ENCODE results near the gene WEE1. TPM values are rescaled to one million over a fixed set of nuclear protein-coding genes. Genes with fewer than 3 reads are reported as not detected.

Gene WEE1
- polyA plus RNA-seq, 1 donor from 2014 or later = 16.0 TPM

GRCh38 chr11:9609002-9609759 lies 35.7 kb downstream of the WEE1 start:
- H3K27me3 ChIP-seq (ENCODE audit: insufficient read depth, low read depth, low read length) = peaks cover 11% of the 10 kb centered on the region
- no peaks in the 10 kb centered on the region for H3F3A ChIP-seq (ENCODE audit: insufficient read depth, low read length, poor library complexity, severe bottlenecking)
- H3K4me3 ChIP-seq (ENCODE audit: low read length) = no peak overlapping the region
- H3K9me3 ChIP-seq (ENCODE audit: low read length) = no peaks in the 10 kb centered on the region
- no peaks in the 10 kb centered on the region for H4K20me1 ChIP-seq (ENCODE audit: insufficient read depth)
- no peaks in the 10 kb centered on the region for H3K9me2 ChIP-seq (ENCODE audit: insufficient read depth, low read length)
- no peak overlapping the region for H3K9ac ChIP-seq (ENCODE audit: low read length)
- no peaks in the 10 kb centered on the region for H3K36me3 ChIP-seq (ENCODE audit: insufficient read depth, low read length)
- no peak overlapping the region for H3K4me2 ChIP-seq (ENCODE audit: low read length)
- no peaks in the 10 kb centered on the region for H3K79me2 ChIP-seq (replicated peaks; ENCODE audit: insufficient read depth, low read length)
- no peak for TF ChIP-seq MXI1 (conservative IDR thresholded peaks at IDR 0.05; ENCODE audit: poor library complexity, severe bottlenecking)
- TF ChIP-seq CTCF (IDR thresholded peaks at IDR 0.05; ENCODE audit: poor library complexity, severe bottlenecking) = no peak
- no peak overlapping the region for H2AFZ ChIP-seq (ENCODE audit: low read depth, low read length)
- H3K27ac ChIP-seq (ENCODE audit: low read length) = no peak overlapping the region

- no peaks in the 10 kb centered on the region for H4K20me1 ChIP-seq (ENCODE audit: insufficient read depth)
- no peak overlapping the region for H3K9ac ChIP-seq (ENCODE audit: low read length)
- H3K9me3 ChIP-seq (ENCODE audit: low read length) = no peaks in the 10 kb centered on the region
- no peak overlapping the region for H3K27ac ChIP-seq (ENCODE audit: low read length)
- H3K79me2 ChIP-seq (replicated peaks; ENCODE audit: insufficient read depth, low read length) = no peaks in the 10 kb centered on the region
- no peak overlapping the region for H3K4me3 ChIP-seq (ENCODE audit: low read length)
- H3F3A ChIP-seq (ENCODE audit: insufficient read depth, low read length, poor library complexity, severe bottlenecking) = no peaks in the 10 kb centered on the region
- no peak overlapping the region for H3K4me2 ChIP-seq (ENCODE audit: low read length)
- no peak for TF ChIP-seq CTCF (IDR thresholded peaks at IDR 0.05; ENCODE audit: poor library complexity, severe bottlenecking)
- no peak for TF ChIP-seq SMC3 (conservative IDR thresholded peaks at IDR 0.05; ENCODE audit: poor library complexity)
- no peak for TF ChIP-seq POLR2AphosphoS5 (IDR thresholded peaks at IDR 0.05)
- no peak for TF ChIP-seq TAF1 (IDR thresholded peaks at IDR 0.05; ENCODE audit: low read depth)
- no peak for TF ChIP-seq MXI1 (conservative IDR thresholded peaks at IDR 0.05; ENCODE audit: poor library complexity, severe bottlenecking)
- no peak for TF ChIP-seq RAD21 (conservative IDR thresholded peaks at IDR 0.05)
- no peak for TF ChIP-seq REST (IDR thresholded peaks at IDR 0.05; ENCODE audit: borderline replicate concordance)
- TF ChIP-seq EZH2 (IDR thresholded peaks at IDR 0.05; ENCODE audit: borderline replicate concordance, insufficient read depth, low read length, poor library complexity, severe bottlenecking) = no peak
- TF ChIP-seq EP300 (conservative IDR thresholded peaks at IDR 0.05; ENCODE audit: poor library complexity, severe bottlenecking) = no peak
- no peaks in the 10 kb centered on the region for H3K9me2 ChIP-seq (ENCODE audit: insufficient read depth, low read length)
- peaks cover 14% of the 10 kb centered on the region for H3K27me3 ChIP-seq (ENCODE audit: insufficient read depth, low read depth, low read length)
- H2AFZ ChIP-seq (ENCODE audit: low read depth, low read length) = no peak overlapping the region
- no peaks in the 10 kb centered on the region for H3K36me3 ChIP-seq (ENCODE audit: insufficient read depth, low read length)
These were observed 36.4 kb downstream of the WEE1 start for GRCh38 chr11:9609841-9610240.
